Endodermal cell (in vitro differentiated cells): ENCODE data around the gene KCNG2. TPM values are rescaled to one million over a fixed set of nuclear protein-coding genes. Genes with fewer than 3 reads are reported as not detected.

Experiments used
- DNase-seq: peaks from one replicate; pipeline ENCODE4 v3.0.0-alpha.2; 2017
- H3K27ac ChIP-seq: 2 replicates; pipeline ENCODE4 v1.5.1; 2013; ENCODE audit warnings: mild to moderate bottlenecking, low read depth, low read length, moderate library complexity
- H3K27me3 ChIP-seq: 2 replicates; pipeline ENCODE4 v1.6.1; 2013; ENCODE audit warnings: mild to moderate bottlenecking, low read length, moderate library complexity; ENCODE audit not compliant: insufficient read depth, control insufficient read depth, poor library complexity, severe bottlenecking
- H3K36me3 ChIP-seq: 2 replicates; pipeline ENCODE4 v1.7.0; 2013; ENCODE audit warnings: mild to moderate bottlenecking, low read length, moderate library complexity; ENCODE audit not compliant: control insufficient read depth, insufficient read depth
- H3K4me1 ChIP-seq: one replicate; pipeline ENCODE4 v1.7.0; 2013; ENCODE audit warnings: low read length; ENCODE audit not compliant: control insufficient read depth, insufficient read depth
- H3K4me3 ChIP-seq: 2 replicates; pipeline ENCODE4 v1.5.1; 2013; ENCODE audit warnings: mild to moderate bottlenecking, low read length, moderate library complexity
- H3K9ac ChIP-seq: 2 replicates; pipeline ENCODE4 v1.6.1; 2013; ENCODE audit warnings: mild to moderate bottlenecking, low read length, moderate library complexity; ENCODE audit not compliant: poor library complexity, severe bottlenecking; ENCODE audit errors: extremely low read depth
- H3K9me3 ChIP-seq: 2 replicates; pipeline ENCODE4 v1.6.1; 2013; ENCODE audit warnings: mild to moderate bottlenecking, low read length, moderate library complexity; ENCODE audit not compliant: control insufficient read depth
- H3K27ac Mint-ChIP-seq: 2 replicates; pipeline ENCODE4 v1.8.0; 2020; ENCODE audit warnings: mixed read lengths
- H3K27me3 Mint-ChIP-seq: 2 replicates; pipeline ENCODE4 v1.8.0; 2021; ENCODE audit warnings: mild to moderate bottlenecking, mixed read lengths; ENCODE audit not compliant: insufficient read depth
- H3K36me3 Mint-ChIP-seq: 2 replicates; pipeline ENCODE4 v1.8.0; 2020; ENCODE audit warnings: low read depth, mixed read lengths
- H3K4me1 Mint-ChIP-seq: 2 replicates; pipeline ENCODE4 v1.8.0; 2020; ENCODE audit warnings: mixed read lengths
- H3K4me3 Mint-ChIP-seq: 2 replicates; pipeline ENCODE4 v1.8.0; 2020; ENCODE audit warnings: mild to moderate bottlenecking, moderate library complexity, mixed read lengths
- H3K9me3 Mint-ChIP-seq: 2 replicates; pipeline ENCODE4 v1.8.0; 2020; ENCODE audit warnings: mild to moderate bottlenecking, mixed read lengths
- CTCF ChIP-seq: fragments of 200-600 bp; sonication (generic); conservative IDR thresholded peaks from 2 replicates; pipeline ENCODE4 v1.5.0; 2021; ENCODE audit warnings: antibody characterized with exemption, mild to moderate bottlenecking
- WGBS, 2 experiments: methylation state at CpG; one replicate each; pipeline versions ENCODE4 v1.1.5 to v1.1.7; 2013; ENCODE audit warnings: missing lambda C conversion rate in 2 of 2, mixed read lengths in 1 of 2; ENCODE audit not compliant: insufficient coverage in 1 of 2, insufficient read length in 1 of 2; 5-methylcytosine and 5-hydroxymethylcytosine counted together
- total RNA-seq, 2 donors: library from RNA; stranded (reverse); fragmentation: NEBNext Ultra II Directional in 1 of 2; extraction: Animal tissue kit (Norgen Biotek cat#: 25700) in 1 of 2; gene quantifications; 2 replicates in 1 of 2; 3 replicates in 1 of 2; pipeline ENCODE4 v1.2.1, GENCODE V29; 2021

The KCNG2 gene
- total RNA-seq, 2 donors from 2014 or later = not detected

DNA sequence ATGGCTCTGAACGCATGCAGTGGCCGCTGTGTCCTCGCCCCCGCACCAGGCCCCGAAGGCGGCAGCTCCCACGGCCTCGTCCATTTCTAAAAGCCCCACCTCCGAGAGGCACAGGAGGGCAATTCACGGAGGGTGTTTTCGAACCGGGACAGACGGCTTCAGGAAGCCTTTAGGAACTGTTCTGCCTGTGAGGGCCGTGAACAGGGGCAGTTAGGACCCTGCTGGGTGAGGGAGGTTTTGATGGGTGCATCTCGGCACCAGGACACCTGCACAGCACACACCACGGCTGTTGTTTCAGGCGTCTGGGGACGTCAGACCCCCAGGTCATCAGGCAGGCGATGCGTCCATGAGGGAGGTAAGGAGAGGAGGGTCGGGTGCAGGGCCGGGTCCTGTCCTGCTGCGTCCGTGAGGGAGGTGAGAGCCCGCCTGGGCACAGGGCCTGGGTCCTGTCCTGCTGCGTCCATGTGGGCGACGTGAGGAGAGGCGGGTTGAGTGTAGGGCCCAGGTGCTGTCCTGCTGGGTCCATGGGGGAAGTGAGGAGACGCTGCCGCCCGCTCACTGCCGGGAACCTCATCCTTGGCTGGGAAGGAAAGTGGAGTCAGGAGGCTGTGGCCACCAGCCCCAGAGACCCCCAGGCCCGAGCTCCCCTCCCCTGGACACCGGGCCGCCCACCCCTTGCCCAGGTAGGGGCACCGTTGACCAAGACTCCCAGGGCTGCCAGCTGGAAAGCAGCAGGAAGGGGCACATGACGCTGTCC, 25.5 kb upstream of the KCNG2 start:
- peaks cover 14% of the 10 kb centered on the region for H3K9me3 ChIP-seq
- no peak overlapping the region for H3K27ac ChIP-seq
- no peaks in the 10 kb centered on the region for H3K4me1 ChIP-seq
- Mint-ChIP-seq H3K27ac (no peak overlapping the region), H3K27me3 (peaks cover 21% of the 10 kb centered on the region), H3K36me3 (no peaks in the 10 kb centered on the region), H3K4me1 (no peaks in the 10 kb centered on the region), H3K4me3 (no peak overlapping the region), H3K9me3 (peaks cover 30% of the 10 kb centered on the region)
- 86 to 92% methylated on average over 24 to 38 of the region's 38 CpGs for WGBS, 2 experiments
- no peak overlapping the region for H3K9ac ChIP-seq
- TF ChIP-seq CTCF = no peak
- peaks cover 6% of the 10 kb centered on the region for H3K27me3 ChIP-seq
- DNase-seq = peak; percentile 41
- H3K4me3 ChIP-seq = no peak overlapping the region
- no peaks in the 10 kb centered on the region for H3K36me3 ChIP-seq

GRCh38 chr18:79772865-79773696, 24.7 kb upstream of the KCNG2 start:
- peak; percentile 30 for DNase-seq
- TF ChIP-seq CTCF = no peak
- no peak overlapping the region for H3K4me3 Mint-ChIP-seq
- H3K27me3 Mint-ChIP-seq = peaks cover 26% of the 10 kb centered on the region
- Histone ChIP-seq H3K4me3 (no peak overlapping the region), H3K4me1 (no peaks in the 10 kb centered on the region), H3K9me3 (peaks cover 9% of the 10 kb centered on the region), H3K9ac (no peak overlapping the region), H3K27ac (no peak overlapping the region), H3K27me3 (peaks cover 13% of the 10 kb centered on the region), H3K36me3 (no peaks in the 10 kb centered on the region)
- H3K36me3 Mint-ChIP-seq = no peaks in the 10 kb centered on the region
- H3K27ac Mint-ChIP-seq = no peak overlapping the region
- H3K9me3 Mint-ChIP-seq = peaks cover 22% of the 10 kb centered on the region
- 92 to 95% methylated on average over 30 to 31 of the region's 31 CpGs for WGBS, 2 experiments
- H3K4me1 Mint-ChIP-seq = no peaks in the 10 kb centered on the region

- Mint-ChIP-seq H3K27me3 (peaks cover 26% of the 10 kb centered on the region), H3K9me3 (peaks cover 12% of the 10 kb centered on the region), H3K4me3 (no peak overlapping the region), H3K27ac (no peak overlapping the region), H3K4me1 (no peaks in the 10 kb centered on the region), H3K36me3 (no peaks in the 10 kb centered on the region)
- no peak overlapping the region for H3K27ac ChIP-seq
- H3K4me1 ChIP-seq = no peaks in the 10 kb centered on the region
- H3K4me3 ChIP-seq = no peak overlapping the region
- peak; percentile 31 for DNase-seq
- H3K9ac ChIP-seq = no peak overlapping the region
- H3K36me3 ChIP-seq = no peaks in the 10 kb centered on the region
- H3K27me3 ChIP-seq = peaks cover 13% of the 10 kb centered on the region
- WGBS, 2 experiments = 87 to 93% methylated on average over 8 to 18 of the region's 18 CpGs
- no peaks in the 10 kb centered on the region for H3K9me3 ChIP-seq
- no peak for TF ChIP-seq CTCF
Observed at GRCh38 chr18:79774111-79774510, 23.6 kb upstream of the KCNG2 start.
